SK-N-SH (cell line): ENCODE data around the gene OTOP2.

Experiments used
- CTCF ChIP-seq: fragments of 200-600 bp; sonication (generic); IDR thresholded peaks from 2 replicates; pipeline ENCODE4 v1.6.1; 2017; ENCODE audit warnings: antibody characterized with exemption, mild to moderate bottlenecking, moderate library complexity
- FOXM1 ChIP-seq: IDR thresholded peaks from 2 replicates; pipeline ENCODE4 v1.4.0; 2012; ENCODE audit warnings: low read depth, mild to moderate bottlenecking
- MAX ChIP-seq: IDR thresholded peaks from 2 replicates; pipeline ENCODE4 v1.4.0; 2012; ENCODE audit warnings: low read depth
- RAD21 ChIP-seq: IDR thresholded peaks from 2 replicates; pipeline ENCODE4 v1.6.1; 2012; ENCODE audit warnings: mild to moderate bottlenecking, low read length
- TAF1 ChIP-seq: IDR thresholded peaks from 2 replicates; pipeline ENCODE4 v1.6.1; 2012; ENCODE audit warnings: low read depth, mild to moderate bottlenecking, low read length, moderate library complexity, borderline replicate concordance
- TEAD4 ChIP-seq: IDR thresholded peaks from 2 replicates; pipeline ENCODE4 v1.4.0; 2012; ENCODE audit warnings: mild to moderate bottlenecking, borderline replicate concordance; ENCODE audit not compliant: insufficient read depth
- USF2 ChIP-seq: fragments of 150-350 bp; IDR thresholded peaks from 2 replicates; pipeline ENCODE4 v1.6.1; 2017; ENCODE audit warnings: antibody characterized with exemption, low read length, low read depth, borderline replicate concordance
- YY1 ChIP-seq: IDR thresholded peaks from 2 replicates; pipeline ENCODE4 v1.4.0; 2012; ENCODE audit warnings: low read depth, mild to moderate bottlenecking

- no peak for TF ChIP-seq FOXM1
- TF ChIP-seq CTCF: peak; percentile 98
- 0 out of 2 replicates have a peak, but pooled peaks have one; percentile 12 for TF ChIP-seq USF2
- TF ChIP-seq RAD21: peak; percentile 87
- TF ChIP-seq TAF1: no peak
- no peak for TF ChIP-seq MAX
- no peak for TF ChIP-seq YY1
- no peak for TF ChIP-seq TEAD4
Measured at GRCh38 chr17:74957935-74958740, 34.1 kb downstream of the OTOP2 start.
